ENCODE data around the gene CBY1. TPM values are rescaled to one million over a fixed set of nuclear protein-coding genes. Genes with fewer than 3 reads are reported as not detected.

The CBY1 gene
- total and polyA plus RNA-seq, 2 donors (not counting 1 experiment from before 2014, with no cell fraction given): 6.0 to 20.7 TPM

GRCh38 chr22:38685761-38686160 lies 29.3 kb downstream of the CBY1 start:
- TF ChIP-seq CTCF (IDR thresholded peaks at IDR 0.05): no peak
- no peak for TF ChIP-seq EZH2 (IDR thresholded peaks at IDR 0.05; ENCODE audit: borderline replicate concordance, insufficient read depth, low read depth, low read length, poor library complexity, severe bottlenecking)
- CTCF ChIA-PET: interaction anchor here (0.6 kb wide), 1 partner anchor 540 kb away, joined by 3 read pairs; no protein-coding TSS in a partner anchor
- Histone ChIP-seq H3K36me3 (replicated peaks in 1 of 2; ENCODE audit: control extremely low read depth in 1 of 2, control insufficient read depth in 1 of 2, extremely low read depth in 1 of 2, insufficient read depth in 2 of 2, low read length in 1 of 2) (peaks cover 0 to 46% of the 10 kb centered on the region in 2 experiments), H3K4me1 (ENCODE audit: control insufficient read depth in 2 of 2, insufficient read depth in 2 of 2, low read length in 2 of 2) (peaks cover 11 to 15% of the 10 kb centered on the region in 2 donors), H2AFZ (ENCODE audit: insufficient read depth, low read depth, low read length, poor library complexity, severe bottlenecking) (no peak overlapping the region), H3K4me3 (ENCODE audit: control extremely low read depth in 1 of 5, extremely low read depth in 1 of 5, insufficient read depth in 1 of 5, low read depth in 2 of 5, low read length in 4 of 5) (no peak overlapping the region), H3K79me2 (ENCODE audit: control insufficient read depth, insufficient read depth, low read length) (peaks cover 23% of the 10 kb centered on the region), H3K27me3 (replicated peaks in 1 of 4; ENCODE audit: control extremely low read depth in 1 of 4, control insufficient read depth in 3 of 4, insufficient read depth in 4 of 4, low read length in 3 of 4) (no peaks in the 10 kb centered on the region), H4K20me1 (ENCODE audit: control insufficient read depth, insufficient read depth, low read length, poor library complexity, severe bottlenecking) (no peaks in the 10 kb centered on the region), H3K9ac (ENCODE audit: low read length) (no peak overlapping the region), H3K4me2 (replicated peaks; ENCODE audit: low read depth, low read length, poor library complexity, severe bottlenecking) (no peak overlapping the region), H3K27ac (ENCODE audit: low read length in 2 of 2) (no peak overlapping the region), H3K9me3 (ENCODE audit: control extremely low read depth in 1 of 3, control insufficient read depth in 2 of 3, insufficient read depth in 1 of 3, low read length in 2 of 3) (no peaks in the 10 kb centered on the region)
- ATAC-seq (ENCODE audit: low read depth) (no peak), DNase-seq (no peak)
- POLR2A ChIA-PET: no interaction called here
- Mint-ChIP-seq H3K27me3 (no peaks in the 10 kb centered on the region), H3K4me1 (peaks cover 22% of the 10 kb centered on the region), H3K9me3 (ENCODE audit: insufficient read depth) (no peaks in the 10 kb centered on the region), H3K4me3 (no peak overlapping the region), H3K27ac (no peak overlapping the region)
- intact Hi-C loops (cut with micrococcal nuclease): no loop called here
- whole genome bisulfite sequencing (ENCODE audit: insufficient coverage): 100% methylated on average over 1 of the region's 1 CpG

DNA sequence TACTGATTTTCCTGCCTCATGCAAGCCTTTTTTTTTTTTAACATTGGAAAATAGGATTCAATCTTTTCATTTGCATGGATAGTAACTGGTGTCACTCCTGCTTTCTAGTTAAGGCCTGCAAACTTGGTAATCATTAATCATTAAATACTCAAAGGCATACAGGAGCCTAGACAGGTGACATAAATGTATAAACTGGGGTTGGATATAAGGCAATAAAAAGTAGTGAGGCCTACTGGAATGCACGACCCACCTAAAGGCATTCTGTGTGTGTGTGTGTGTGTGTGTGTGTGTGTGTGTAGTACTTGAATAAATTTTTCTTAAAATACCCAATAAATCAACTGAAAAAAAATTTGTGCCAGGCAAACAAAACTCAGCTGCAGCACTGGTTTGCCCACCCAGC lies 33.2 kb downstream of the CBY1 start:
- peaks cover 16% of the 10 kb centered on the region for H3K79me2 ChIP-seq (ENCODE audit: control insufficient read depth, insufficient read depth, low read length)
- WGBS (ENCODE audit: insufficient coverage): no CpG with 5 or more reads among the region's 1 CpG
- intact Hi-C loops (cut with micrococcal nuclease): no loop called here
- H3K4me2 ChIP-seq (replicated peaks; ENCODE audit: low read depth, low read length, poor library complexity, severe bottlenecking): no peak overlapping the region
- peaks cover 0 to 9% of the 10 kb centered on the region in 2 donors for H3K4me1 ChIP-seq (ENCODE audit: control insufficient read depth in 2 of 2, insufficient read depth in 2 of 2, low read length in 2 of 2)
- no peak overlapping the region for H3K4me3 ChIP-seq (ENCODE audit: control extremely low read depth in 1 of 5, extremely low read depth in 1 of 5, insufficient read depth in 1 of 5, low read depth in 2 of 5, low read length in 4 of 5)
- H2AFZ ChIP-seq (ENCODE audit: insufficient read depth, low read depth, low read length, poor library complexity, severe bottlenecking): no peak overlapping the region
- Mint-ChIP-seq H3K27me3 (no peaks in the 10 kb centered on the region), H3K4me3 (no peak overlapping the region), H3K9me3 (ENCODE audit: insufficient read depth) (no peaks in the 10 kb centered on the region), H3K4me1 (peaks cover 18% of the 10 kb centered on the region), H3K27ac (no peak overlapping the region)
- ATAC-seq (ENCODE audit: low read depth) (no peak), DNase-seq (no peak)
- CTCF ChIA-PET: no interaction called here
- POLR2A ChIA-PET: no interaction called here
- no peaks in the 10 kb centered on the region for H3K27me3 ChIP-seq (replicated peaks in 1 of 4; ENCODE audit: control extremely low read depth in 1 of 4, control insufficient read depth in 3 of 4, insufficient read depth in 4 of 4, low read length in 3 of 4)
- no peaks in the 10 kb centered on the region for H3K9me3 ChIP-seq (ENCODE audit: control extremely low read depth in 1 of 3, control insufficient read depth in 2 of 3, insufficient read depth in 1 of 3, low read length in 2 of 3)
- peaks cover 7% of the 10 kb centered on the region for H4K20me1 ChIP-seq (ENCODE audit: control insufficient read depth, insufficient read depth, low read length, poor library complexity, severe bottlenecking)
- H3K9ac ChIP-seq (ENCODE audit: low read length): no peak overlapping the region
- TF ChIP-seq EZH2 (IDR thresholded peaks at IDR 0.05; ENCODE audit: borderline replicate concordance, insufficient read depth, low read depth, low read length, poor library complexity, severe bottlenecking) (no peak), CTCF (IDR thresholded peaks at IDR 0.05) (no peak)
- H3K27ac ChIP-seq (ENCODE audit: low read length in 2 of 2): no peak overlapping the region
- peaks cover 3 to 42% of the 10 kb centered on the region in 2 experiments for H3K36me3 ChIP-seq (replicated peaks in 1 of 2; ENCODE audit: control extremely low read depth in 1 of 2, control insufficient read depth in 1 of 2, extremely low read depth in 1 of 2, insufficient read depth in 2 of 2, low read length in 1 of 2)

All from B cell (primary cell).